WTC11 (cell line): ENCODE data around the gene DAB1. TPM values are rescaled to one million over a fixed set of nuclear protein-coding genes. Genes with fewer than 3 reads are reported as not detected.

Experiments used
- ATAC-seq: fragments of 200-7000 bp; cut with Tn5 transposase; 2 replicates; pipeline ENCODE4 v1.10.0; 2021; ENCODE audit warnings: mild to moderate bottlenecking, moderate library complexity
- CTCF ChIA-PET: fragments of 300-600 bp; sonication (Branson Sonifier 250); formaldehyde crosslinking; loops from one replicate; lab custom pipeline; 2021; ENCODE audit warnings: antibody characterized with exemption; lab: Charles Lee
- POLR2A ChIA-PET: fragments of 350-600 bp; sonication (Branson Sonifier 250); formaldehyde crosslinking; loops from one replicate; lab custom pipeline; 2021; ENCODE audit warnings: antibody characterized with exemption; lab: Charles Lee
- DNase-seq: peaks from one replicate; pipeline ENCODE4 v3.0.0; 2021; ENCODE audit warnings: low spot score
- H3K27ac Mint-ChIP-seq: 2 replicates; pipeline ENCODE4 v1.8.0; 2021; ENCODE audit warnings: mixed read lengths
- H3K27me3 Mint-ChIP-seq: 2 replicates; pipeline ENCODE4 v1.8.0; 2021; ENCODE audit warnings: low read depth, mild to moderate bottlenecking, moderate library complexity, mixed read lengths
- H3K36me3 Mint-ChIP-seq: 2 replicates; pipeline ENCODE4 v1.8.0; 2021; ENCODE audit warnings: mixed read lengths
- H3K4me1 Mint-ChIP-seq: 2 replicates; pipeline ENCODE4 v1.8.0; 2022; ENCODE audit warnings: mixed read lengths
- H3K4me3 Mint-ChIP-seq: 2 replicates; pipeline ENCODE4 v1.8.0; 2021; ENCODE audit warnings: mild to moderate bottlenecking, moderate library complexity, mixed read lengths
- H3K9me3 Mint-ChIP-seq: 2 replicates; pipeline ENCODE4 v1.8.0; 2021; ENCODE audit warnings: mixed read lengths
- ATF2 ChIP-seq: sonication (generic); formaldehyde crosslinking; IDR thresholded peaks from 2 replicates; pipeline ENCODE4 v1.8.1; 2022; ENCODE audit warnings: low read depth, missing genetic modification reagents, borderline replicate concordance
- CBFB ChIP-seq: sonication (generic); formaldehyde crosslinking; IDR thresholded peaks from 2 replicates; pipeline ENCODE4 v1.8.1; 2022; ENCODE audit warnings: mild to moderate bottlenecking, low read depth, missing genetic modification reagents
- CTCF ChIP-seq: fragments of 200-600 bp; IDR thresholded peaks from 2 replicates; pipeline ENCODE4 v1.8.0; 2022; ENCODE audit warnings: antibody characterized with exemption
- E2F4 ChIP-seq: sonication (generic); formaldehyde crosslinking; IDR thresholded peaks from 2 replicates; pipeline ENCODE4 v1.8.1; 2022; ENCODE audit warnings: low read depth, mild to moderate bottlenecking, moderate library complexity, missing genetic modification reagents, borderline replicate concordance
- ELF4 ChIP-seq: sonication (generic); formaldehyde crosslinking; IDR thresholded peaks from 2 replicates; pipeline ENCODE4 v1.8.1; 2022; ENCODE audit warnings: low read depth, mild to moderate bottlenecking, moderate library complexity, missing genetic modification reagents
- EMX1 ChIP-seq: fragments of 250-450 bp; sonication (Bioruptor Pico); IDR thresholded peaks from 2 replicates; pipeline ENCODE4 v1.8.0; 2021; ENCODE audit warnings: mild to moderate bottlenecking
- ESRRA ChIP-seq: sonication (generic); formaldehyde crosslinking; IDR thresholded peaks from 2 replicates; pipeline ENCODE4 v1.8.1; 2022; ENCODE audit warnings: mild to moderate bottlenecking, missing genetic modification reagents, borderline replicate concordance
- FOXP4 ChIP-seq: sonication (generic); formaldehyde crosslinking; IDR thresholded peaks from 2 replicates; pipeline ENCODE4 v1.8.0; 2022; ENCODE audit warnings: mild to moderate bottlenecking, missing genetic modification reagents
- HMGXB4 ChIP-seq: sonication (generic); formaldehyde crosslinking; IDR thresholded peaks from 2 replicates; pipeline ENCODE4 v1.8.1; 2023; ENCODE audit warnings: mild to moderate bottlenecking, moderate library complexity, missing genetic modification reagents
- IRF1 ChIP-seq: sonication (generic); formaldehyde crosslinking; IDR thresholded peaks from 2 replicates; pipeline ENCODE4 v1.8.0; 2023; ENCODE audit warnings: missing genetic modification reagents
- MLX ChIP-seq: sonication (generic); formaldehyde crosslinking; IDR thresholded peaks from 2 replicates; pipeline ENCODE4 v1.8.1; 2023; ENCODE audit warnings: mild to moderate bottlenecking, missing genetic modification reagents, moderate library complexity
- NR3C1 ChIP-seq: sonication (generic); formaldehyde crosslinking; conservative IDR thresholded peaks from 2 replicates; pipeline ENCODE4 v1.8.1; 2023; ENCODE audit warnings: low read depth, mild to moderate bottlenecking, missing genetic modification reagents
- PRDM15 ChIP-seq: sonication (generic); formaldehyde crosslinking; IDR thresholded peaks from 2 replicates; pipeline ENCODE4 v1.8.0; 2022; ENCODE audit warnings: missing genetic modification reagents
- PREB ChIP-seq: sonication (generic); formaldehyde crosslinking; IDR thresholded peaks from 2 replicates; pipeline ENCODE4 v1.8.1; 2022; ENCODE audit warnings: mild to moderate bottlenecking, missing genetic modification reagents, moderate library complexity, borderline replicate concordance
- SMAD4 ChIP-seq: sonication (generic); formaldehyde crosslinking; IDR thresholded peaks from 2 replicates; pipeline ENCODE4 v1.8.0; 2022; ENCODE audit warnings: mild to moderate bottlenecking, missing genetic modification reagents
- ZNF317 ChIP-seq: sonication (generic); formaldehyde crosslinking; IDR thresholded peaks from 2 replicates; pipeline ENCODE4 v1.8.1; 2023; ENCODE audit warnings: low read depth, mild to moderate bottlenecking, moderate library complexity, missing genetic modification reagents, borderline replicate concordance
- ZNF416 ChIP-seq: fragments of 250-450 bp; sonication (Bioruptor Pico); IDR thresholded peaks from 2 replicates; pipeline ENCODE4 v1.9.0; 2021; ENCODE audit warnings: mild to moderate bottlenecking, inconsistent platforms
- total RNA-seq: library from RNA; stranded (reverse); gene quantifications from 3 replicates; pipeline ENCODE4 v1.2.3, GENCODE V29; 2021

DAB1 gene
- total RNA-seq, 1 experiment from 2014 or later: 10.7 TPM

GRCh38 chr1:57003398-57004139 lies 420.3 kb downstream of the DAB1 start:
- Mint-ChIP-seq H3K9me3 (0 out of 2 replicates have a peak, but pooled peaks cover 4% of the 10 kb centered on the region), H3K27me3 (no peaks in the 10 kb centered on the region), H3K27ac (no peak overlapping the region), H3K4me1 (no peaks in the 10 kb centered on the region), H3K36me3 (peaks cover 3% of the 10 kb centered on the region; the same call in 1 of the 2 replicates), H3K4me3 (no peak overlapping the region)
- DNase-seq (no peak), ATAC-seq (no peak)
- no peak for TF ChIP-seq NR3C1
- TF ChIP-seq PRDM15 (CRISPR knock-in tag): no peak
- no peak for TF ChIP-seq CTCF
- no peak for TF ChIP-seq SMAD4 (CRISPR knock-in tag)
- TF ChIP-seq ZNF317 (CRISPR knock-in tag): no peak
- TF ChIP-seq HMGXB4 (CRISPR knock-in tag): no peak
- TF ChIP-seq MLX (CRISPR knock-in tag): no peak
- TF ChIP-seq ZNF416 (CRISPR knock-in tag): no peak
- no peak for TF ChIP-seq ESRRA (CRISPR knock-in tag)
- no peak for TF ChIP-seq FOXP4 (CRISPR knock-in tag)
- TF ChIP-seq ELF4 (CRISPR knock-in tag): no peak
- no peak for TF ChIP-seq IRF1 (CRISPR knock-in tag)
- no peak for TF ChIP-seq E2F4 (CRISPR knock-in tag)
- no peak for TF ChIP-seq ATF2
- TF ChIP-seq PREB (CRISPR knock-in tag): no peak
- TF ChIP-seq EMX1 (CRISPR knock-in tag): no peak
- no peak for TF ChIP-seq CBFB (CRISPR knock-in tag)
- ChIA-PET POLR2A (no interaction called here), CTCF (no interaction called here)
